Activated CD4-positive, alpha-beta T cell treated with anti-CD3 and anti-CD28 coated beads, Interleukin-2, amount 10 ng/mL, durations not matched to agents 7 days and 5 days (primary cell): ENCODE measurements around the gene PSMD1. TPM values are rescaled to one million over a fixed set of nuclear protein-coding genes. Genes with fewer than 3 reads are reported as not detected.

Source experiments
- CTCF ChIA-PET: fragments of 350-600 bp; sonication (Branson Sonifier 250); formaldehyde crosslinking; loops from one replicate; lab custom pipeline; 2021; ENCODE audit warnings: antibody characterized with exemption; lab: Charles Lee
- POLR2A ChIA-PET: fragments of 350-600 bp; sonication (Branson Sonifier 250); formaldehyde crosslinking; loops from one replicate; lab custom pipeline; 2021; ENCODE audit warnings: antibody characterized with exemption; lab: Charles Lee
- DNase-seq: peaks from one replicate; pipeline ENCODE4 v3.0.0-alpha.2; 2020
- H3K27ac Mint-ChIP-seq: one replicate; pipeline ENCODE4 v1.8.0; 2021; ENCODE audit warnings: mild to moderate bottlenecking, moderate library complexity, mixed read lengths
- H3K27me3 Mint-ChIP-seq: one replicate; pipeline ENCODE4 v1.8.0; 2021; ENCODE audit warnings: mixed read lengths
- H3K36me3 Mint-ChIP-seq: one replicate; pipeline ENCODE4 v1.8.0; 2021; ENCODE audit warnings: low read depth, mixed read lengths
- H3K4me1 Mint-ChIP-seq: one replicate; pipeline ENCODE4 v1.8.0; 2021; ENCODE audit warnings: mixed read lengths
- H3K4me3 Mint-ChIP-seq: one replicate; pipeline ENCODE4 v1.8.0; 2021; ENCODE audit warnings: mild to moderate bottlenecking, moderate library complexity, mixed read lengths
- H3K9me3 Mint-ChIP-seq: one replicate; pipeline ENCODE4 v1.8.0; 2021; ENCODE audit warnings: mixed read lengths
- total RNA-seq, 2 experiments: library from RNA; stranded (reverse); gene quantifications; one replicate each; pipeline ENCODE4 v1.2.3, GENCODE V29; 2021

PSMD1 gene
- total RNA-seq, 2 experiments from 2014 or later: 80.5 to 101 TPM

GRCh38 chr2:231161252-231161839 lies 104.7 kb downstream of the PSMD1 start:
- CTCF ChIA-PET: interaction anchor here (0.6 to 1.5 kb wide), 2 partner anchors 13 to 314 kb away, joined by 3 to 6 read pairs; no protein-coding TSS in a partner anchor

GRCh38 chr2:231161877-231162329 lies 105.2 kb downstream of the PSMD1 start:
- H3K27me3 Mint-ChIP-seq: no peaks in the 10 kb centered on the region
- H3K4me3 Mint-ChIP-seq: no peak overlapping the region
- H3K36me3 Mint-ChIP-seq: peaks cover 23% of the 10 kb centered on the region
- peak overlapping the region; percentile 5 for H3K27ac Mint-ChIP-seq
- ChIA-PET CTCF (interaction anchor here (1.5 kb wide), 1 partner anchor 12 kb away, joined by 6 read pairs; no protein-coding TSS in a partner anchor), POLR2A (no interaction called here)
- H3K4me1 Mint-ChIP-seq: peaks cover 16% of the 10 kb centered on the region
- DNase-seq: no peak
- H3K9me3 Mint-ChIP-seq: no peaks in the 10 kb centered on the region

More at GRCh38 chr2:231161252-231161839, 104.7 kb downstream of the PSMD1 start:
- Mint-ChIP-seq H3K36me3 (peaks cover 20% of the 10 kb centered on the region), H3K9me3 (no peaks in the 10 kb centered on the region), H3K27me3 (no peaks in the 10 kb centered on the region), H3K4me3 (no peak overlapping the region), H3K27ac (no peak overlapping the region), H3K4me1 (peaks cover 16% of the 10 kb centered on the region)
- POLR2A ChIA-PET: no interaction called here
- DNase-seq: no peak

GRCh38 chr2:231163011-231163410 lies 106.3 kb downstream of the PSMD1 start:
- H3K4me3 Mint-ChIP-seq: no peak overlapping the region
- no peaks in the 10 kb centered on the region for H3K9me3 Mint-ChIP-seq
- no peaks in the 10 kb centered on the region for H3K27me3 Mint-ChIP-seq
- H3K4me1 Mint-ChIP-seq: peaks cover 16% of the 10 kb centered on the region
- POLR2A ChIA-PET: no interaction called here
- no peak for DNase-seq
- CTCF ChIA-PET: interaction anchor here (1.5 kb wide), 1 partner anchor 11 kb away, joined by 6 read pairs; no protein-coding TSS in a partner anchor
- peaks cover 32% of the 10 kb centered on the region for H3K36me3 Mint-ChIP-seq
- no peak overlapping the region for H3K27ac Mint-ChIP-seq

GRCh38 chr2:231163414-231164095 lies 106.9 kb downstream of the PSMD1 start:
- no peak overlapping the region for H3K4me3 Mint-ChIP-seq
- POLR2A ChIA-PET: no interaction called here
- peaks cover 36% of the 10 kb centered on the region for H3K36me3 Mint-ChIP-seq

GRCh38 chr2:231167745-231168459 lies 111.2 kb downstream of the PSMD1 start:
- no peaks in the 10 kb centered on the region for H3K9me3 Mint-ChIP-seq
- no peak for DNase-seq
- H3K27me3 Mint-ChIP-seq: no peaks in the 10 kb centered on the region
- ChIA-PET POLR2A (no interaction called here), CTCF (interaction anchor here (0.6 to 1.4 kb wide), 3 partner anchors 9 to 21 kb away, joined by 3 to 5 read pairs (median 3); no protein-coding TSS in a partner anchor)
- peaks cover 49% of the 10 kb centered on the region for H3K36me3 Mint-ChIP-seq
- no peak overlapping the region for H3K27ac Mint-ChIP-seq
- H3K4me3 Mint-ChIP-seq: no peak overlapping the region
- peaks cover 1% of the 10 kb centered on the region for H3K4me1 Mint-ChIP-seq

More at GRCh38 chr2:231163414-231164095, 106.9 kb downstream of the PSMD1 start:
- H3K27ac Mint-ChIP-seq: no peak overlapping the region
- no peaks in the 10 kb centered on the region for H3K9me3 Mint-ChIP-seq
- no peaks in the 10 kb centered on the region for H3K27me3 Mint-ChIP-seq
- CTCF ChIA-PET: interaction anchor here (0.6 kb wide), 1 partner anchor 22 kb away, joined by 3 read pairs; no protein-coding TSS in a partner anchor
- DNase-seq: no peak
- peaks cover 17% of the 10 kb centered on the region for H3K4me1 Mint-ChIP-seq

- POLR2A ChIA-PET: no interaction called here
- CTCF ChIA-PET: interaction anchor here (1.4 kb wide), 1 partner anchor 21 kb away, joined by 3 read pairs; no protein-coding TSS in a partner anchor
- peaks cover 1% of the 10 kb centered on the region for H3K4me1 Mint-ChIP-seq
- no peak overlapping the region for H3K27ac Mint-ChIP-seq
- H3K9me3 Mint-ChIP-seq: no peaks in the 10 kb centered on the region
- DNase-seq: no peak
- H3K4me3 Mint-ChIP-seq: no peak overlapping the region
- no peaks in the 10 kb centered on the region for H3K27me3 Mint-ChIP-seq
- peaks cover 45% of the 10 kb centered on the region for H3K36me3 Mint-ChIP-seq
Measured at GRCh38 chr2:231168460-231169139, 111.9 kb downstream of the PSMD1 start.

- Mint-ChIP-seq H3K27ac (no peak overlapping the region), H3K4me1 (peaks cover 1% of the 10 kb centered on the region), H3K27me3 (no peaks in the 10 kb centered on the region), H3K36me3 (peaks cover 48% of the 10 kb centered on the region), H3K9me3 (no peaks in the 10 kb centered on the region), H3K4me3 (no peak overlapping the region)
- ChIA-PET CTCF (interaction anchor here (1.0 to 1.4 kb wide), 2 partner anchors 20 to 228 kb away, joined by 3 read pairs; no protein-coding TSS in a partner anchor), POLR2A (no interaction called here)
- DNase-seq: no peak
Measured at GRCh38 chr2:231169488-231169887, 112.8 kb downstream of the PSMD1 start.

- ChIA-PET POLR2A (no interaction called here), CTCF (interaction anchor here (1.0 kb wide), 1 partner anchor 228 kb away, joined by 3 read pairs; no protein-coding TSS in a partner anchor)
- Mint-ChIP-seq H3K36me3 (peaks cover 51% of the 10 kb centered on the region), H3K27me3 (no peaks in the 10 kb centered on the region), H3K9me3 (no peaks in the 10 kb centered on the region), H3K27ac (no peak overlapping the region), H3K4me1 (peaks cover 1% of the 10 kb centered on the region), H3K4me3 (no peak overlapping the region)
- no peak for DNase-seq
Measured at GRCh38 chr2:231170055-231170454, 113.4 kb downstream of the PSMD1 start.

GRCh38 chr2:231172025-231172424 lies 115.4 kb downstream of the PSMD1 start:
- Mint-ChIP-seq H3K4me1 (peaks cover 1% of the 10 kb centered on the region), H3K4me3 (no peak overlapping the region), H3K27me3 (no peaks in the 10 kb centered on the region), H3K9me3 (no peaks in the 10 kb centered on the region), H3K36me3 (peaks cover 50% of the 10 kb centered on the region), H3K27ac (no peak overlapping the region)
- ChIA-PET CTCF (interaction anchor here (0.5 to 1.5 kb wide), 5 partner anchors 25 to 843 kb away, joined by 3 read pairs; no protein-coding TSS in a partner anchor), POLR2A (no interaction called here)
- no peak for DNase-seq

- H3K4me1 Mint-ChIP-seq: no peaks in the 10 kb centered on the region
- H3K27ac Mint-ChIP-seq: no peak overlapping the region
- H3K4me3 Mint-ChIP-seq: no peak overlapping the region
- CTCF ChIA-PET: interaction anchor here (0.8 to 1.5 kb wide), 3 partner anchors 12 to 425 kb away, joined by 3 to 6 read pairs (median 3); no protein-coding TSS in a partner anchor
- peaks cover 37% of the 10 kb centered on the region for H3K36me3 Mint-ChIP-seq
- no peaks in the 10 kb centered on the region for H3K9me3 Mint-ChIP-seq
- POLR2A ChIA-PET: no interaction called here
- no peak for DNase-seq
- H3K27me3 Mint-ChIP-seq: no peaks in the 10 kb centered on the region
Measured at GRCh38 chr2:231174211-231174651, 117.6 kb downstream of the PSMD1 start.

GRCh38 chr2:231176066-231176465 lies 119.4 kb downstream of the PSMD1 start:
- Mint-ChIP-seq H3K4me3 (no peak overlapping the region), H3K27me3 (no peaks in the 10 kb centered on the region), H3K27ac (no peak overlapping the region), H3K4me1 (peaks cover 8% of the 10 kb centered on the region), H3K36me3 (peaks cover 26% of the 10 kb centered on the region), H3K9me3 (no peaks in the 10 kb centered on the region)
- CTCF ChIA-PET: no interaction called here
- no peak for DNase-seq
- POLR2A ChIA-PET: no interaction called here
